ENCODE data around the gene SLC31A1. TPM values are rescaled to one million over a fixed set of nuclear protein-coding genes. Genes with fewer than 3 reads are reported as not detected.
"Not testable (repeated sequence)": the region's sequence is repeated elsewhere in the genome, so short reads cannot be mapped to it uniquely, and the experiment has no call there.

The SLC31A1 gene
- total RNA-seq, 1 experiment from 2014 or later = 64.9 TPM

GRCh38 chr9:113231701-113232100, 10.4 kb downstream of the SLC31A1 start:
- no peak overlapping the region for H3K4me3 ChIP-seq (ENCODE audit: low read depth, low read length)
- no peaks in the 10 kb centered on the region for H3K9me3 ChIP-seq
- Mint-ChIP-seq H3K9me3 (ENCODE audit: unreplicated experiment) (no peaks in the 10 kb centered on the region), H3K27ac (ENCODE audit: unreplicated experiment) (no peak overlapping the region), H3K27me3 (ENCODE audit: insufficient read depth, unreplicated experiment) (no peaks in the 10 kb centered on the region), H3K36me3 (ENCODE audit: insufficient read depth, unreplicated experiment) (no peaks in the 10 kb centered on the region), H3K4me3 (ENCODE audit: unreplicated experiment) (no peak overlapping the region), H3K4me1 (ENCODE audit: low read depth, unreplicated experiment) (peaks cover 10% of the 10 kb centered on the region)
- intact Hi-C loops (cut with micrococcal nuclease; ENCODE audit: unreplicated experiment) = no loop called here
- no peaks in the 10 kb centered on the region for H3K27me3 ChIP-seq (replicated peaks; ENCODE audit: control insufficient read depth, insufficient read depth, low read length)
- CTCF ChIA-PET = no interaction called here
- no peaks in the 10 kb centered on the region; the same call in 1 of the 2 replicates for H3K36me3 ChIP-seq (ENCODE audit: control insufficient read depth, insufficient read depth, low read length)
- BruUV-seq (replicated peaks) = no TSS peak
- peaks cover 15% of the 10 kb centered on the region for H3K4me1 ChIP-seq
- TF ChIP-seq CTCF (IDR thresholded peaks at IDR 0.05; ENCODE audit: insufficient read depth in 1 of 2, low read depth in 1 of 2, low read length in 1 of 2, severe bottlenecking in 1 of 2, unreplicated experiment in 1 of 2) = no peak
- no peak for DNase-seq
- POLR2A ChIA-PET = no interaction called here

GRCh38 chr9:113235701-113236255, 14.4 kb downstream of the SLC31A1 start:
- CTCF ChIA-PET; intact Hi-C loops (cut with micrococcal nuclease; ENCODE audit: unreplicated experiment); DNase-seq; H3K4me1 ChIP-seq; H3K9me3 ChIP-seq; H3K4me3 Mint-ChIP-seq (ENCODE audit: unreplicated experiment); H3K4me3 ChIP-seq (ENCODE audit: low read depth, low read length); H3K27me3 ChIP-seq (replicated peaks; ENCODE audit: control insufficient read depth, insufficient read depth, low read length); H3K4me1 Mint-ChIP-seq (ENCODE audit: low read depth, unreplicated experiment); POLR2A ChIA-PET; H3K36me3 Mint-ChIP-seq (ENCODE audit: insufficient read depth, unreplicated experiment); H3K27ac Mint-ChIP-seq (ENCODE audit: unreplicated experiment); BruUV-seq (replicated peaks); H3K27me3 Mint-ChIP-seq (ENCODE audit: insufficient read depth, unreplicated experiment); H3K36me3 ChIP-seq (ENCODE audit: control insufficient read depth, insufficient read depth, low read length); H3K9me3 Mint-ChIP-seq (ENCODE audit: unreplicated experiment): not testable (repeated sequence)

GRCh38 chr9:113237026-113237425, 15.7 kb downstream of the SLC31A1 start:
- intact Hi-C loops (cut with micrococcal nuclease; ENCODE audit: unreplicated experiment) = no loop called here
- no peak for TF ChIP-seq CTCF (IDR thresholded peaks at IDR 0.05; ENCODE audit: insufficient read depth in 1 of 2, low read depth in 1 of 2, low read length in 1 of 2, severe bottlenecking in 1 of 2, unreplicated experiment in 1 of 2)
- no peak for DNase-seq
- Histone ChIP-seq H3K4me1 (no peaks in the 10 kb centered on the region), H3K4me3 (ENCODE audit: low read depth, low read length) (no peak overlapping the region), H3K27me3 (replicated peaks; ENCODE audit: control insufficient read depth, insufficient read depth, low read length) (no peaks in the 10 kb centered on the region), H3K9me3 (no peaks in the 10 kb centered on the region), H3K36me3 (ENCODE audit: control insufficient read depth, insufficient read depth, low read length) (no peaks in the 10 kb centered on the region)
- Mint-ChIP-seq H3K9me3 (ENCODE audit: unreplicated experiment) (no peaks in the 10 kb centered on the region), H3K4me3 (ENCODE audit: unreplicated experiment) (no peak overlapping the region), H3K36me3 (ENCODE audit: insufficient read depth, unreplicated experiment) (no peaks in the 10 kb centered on the region), H3K4me1 (ENCODE audit: low read depth, unreplicated experiment) (no peaks in the 10 kb centered on the region), H3K27ac (ENCODE audit: unreplicated experiment) (no peak overlapping the region), H3K27me3 (ENCODE audit: insufficient read depth, unreplicated experiment) (no peaks in the 10 kb centered on the region)
- ChIA-PET CTCF (no interaction called here), POLR2A (no interaction called here)
- no TSS peak for BruUV-seq (replicated peaks)
